Liver (tissue), 9 donors: ENCODE measurements around the gene SBF2. TPM values are rescaled to one million over a fixed set of nuclear protein-coding genes. Genes with fewer than 3 reads are reported as not detected.

Experiments
- DNase-seq: peaks from one replicate; pipeline ENCODE4 v3.0.0-alpha.2; 2017; ENCODE audit warnings: low spot score
- H3K27ac ChIP-seq, 2 donors: one replicate each; pipeline ENCODE4 v1.7.0; 2013; ENCODE audit warnings: inconsistent platforms in 2 of 2, low read length in 2 of 2, control low read depth in 1 of 2, low read depth in 1 of 2, mild to moderate bottlenecking in 1 of 2
- H3K27me3 ChIP-seq, 4 donors: one replicate each; pipeline versions ENCODE4 v1.6.1 to v1.7.0; 2013; ENCODE audit warnings: low read length in 3 of 4, inconsistent platforms in 1 of 4, mild to moderate bottlenecking in 1 of 4, moderate library complexity in 1 of 4; ENCODE audit not compliant: control insufficient read depth in 4 of 4, insufficient read depth in 4 of 4
- H3K36me3 ChIP-seq, 4 donors: one replicate each; pipeline versions ENCODE4 v1.6.1 to v1.7.0; 2013; ENCODE audit warnings: low read length in 3 of 4, mild to moderate bottlenecking in 3 of 4, low read depth in 1 of 4, moderate library complexity in 1 of 4; ENCODE audit not compliant: control insufficient read depth in 4 of 4, insufficient read depth in 3 of 4
- H3K4me1 ChIP-seq, 4 donors: one replicate each; pipeline versions ENCODE4 v1.6.1 to v1.7.0; 2013; ENCODE audit warnings: low read length in 3 of 4, mild to moderate bottlenecking in 3 of 4, moderate library complexity in 1 of 4; ENCODE audit not compliant: control insufficient read depth in 4 of 4, insufficient read depth in 4 of 4
- H3K4me3 ChIP-seq, 3 donors: one replicate each; pipeline versions ENCODE4 v1.6.1 to v1.7.0; 2013; ENCODE audit warnings: low read length in 3 of 3, control low read depth in 1 of 3, low read depth in 1 of 3, mild to moderate bottlenecking in 1 of 3
- H3K9ac ChIP-seq, 2 donors: one replicate each; pipeline ENCODE4 v1.7.0; 2013; ENCODE audit warnings: low read length in 2 of 2, mild to moderate bottlenecking in 2 of 2, moderate library complexity in 2 of 2, control low read depth in 1 of 2, low read depth in 1 of 2
- H3K9me3 ChIP-seq, 4 donors: one replicate each; pipeline versions ENCODE4 v1.6.1 to v1.7.0; 2013; ENCODE audit warnings: low read length in 3 of 4; ENCODE audit not compliant: control insufficient read depth in 4 of 4
- EGR1 ChIP-seq, 2 donors: IDR thresholded peaks; 2 replicates each; pipeline ENCODE4 v1.6.1; 2016 to 2018; ENCODE audit warnings: antibody characterized with exemption in 2 of 2, low read depth in 2 of 2
- FOXA1 ChIP-seq: IDR thresholded peaks from 2 replicates; pipeline ENCODE4 v1.6.1; 2016; ENCODE audit warnings: antibody characterized with exemption
- FOXA2 ChIP-seq: IDR thresholded peaks from 2 replicates; pipeline ENCODE4 v1.6.1; 2016; ENCODE audit warnings: antibody characterized with exemption
- GABPA ChIP-seq, 2 donors: IDR thresholded peaks in 1 of 2; conservative IDR thresholded peaks in 1 of 2; 2 replicates each; pipeline ENCODE4 v1.6.1; 2016; ENCODE audit warnings: antibody characterized with exemption in 2 of 2, mild to moderate bottlenecking in 1 of 2, moderate library complexity in 1 of 2
- HNF4A ChIP-seq, 2 donors: conservative IDR thresholded peaks; 2 replicates each; pipeline ENCODE4 v1.6.1; 2016; ENCODE audit warnings: antibody characterized with exemption in 2 of 2, mild to moderate bottlenecking in 2 of 2
- HNF4G ChIP-seq: IDR thresholded peaks from 2 replicates; pipeline ENCODE4 v1.6.1; 2016; ENCODE audit warnings: antibody characterized with exemption
- JUND ChIP-seq, 2 donors: IDR thresholded peaks; 2 replicates each; pipeline ENCODE4 v1.6.1; 2016; ENCODE audit warnings: antibody characterized with exemption in 2 of 2
- NR2F2 ChIP-seq: IDR thresholded peaks from 2 replicates; pipeline ENCODE4 v1.6.1; 2016; ENCODE audit warnings: antibody characterized with exemption
- RAD21 ChIP-seq, 2 donors: IDR thresholded peaks; 2 replicates each; pipeline ENCODE4 v1.6.1; 2016; ENCODE audit warnings: antibody characterized with exemption in 2 of 2, mild to moderate bottlenecking in 2 of 2
- REST ChIP-seq: IDR thresholded peaks from 2 replicates; pipeline ENCODE4 v1.6.1; 2016; ENCODE audit warnings: antibody characterized with exemption, mild to moderate bottlenecking
- RXRA ChIP-seq, 2 donors: IDR thresholded peaks; 2 replicates each; pipeline ENCODE4 v1.6.1; 2017 to 2018; ENCODE audit warnings: antibody characterized with exemption in 2 of 2, mild to moderate bottlenecking in 1 of 2
- SP1 ChIP-seq: IDR thresholded peaks from 2 replicates; pipeline ENCODE4 v1.6.1; 2018; ENCODE audit warnings: antibody characterized with exemption, mild to moderate bottlenecking
- TAF1 ChIP-seq: conservative IDR thresholded peaks from 2 replicates; pipeline ENCODE4 v1.6.1; 2016; ENCODE audit warnings: antibody characterized with exemption, mild to moderate bottlenecking
- YY1 ChIP-seq: IDR thresholded peaks from 2 replicates; pipeline ENCODE4 v1.6.1; 2016; ENCODE audit warnings: antibody characterized with exemption, mild to moderate bottlenecking
- WGBS: extraction: QIAGEN DNeasy Blood & Tissue Kit; methylation state at CpG from one replicate; pipeline ENCODE4 v1.1.7; 2013; 5-methylcytosine and 5-hydroxymethylcytosine counted together
- polyA plus RNA-seq, 2 donors: library from polyadenylated mRNA; stranded (reverse) in 1 of 2; unstranded in 1 of 2; fragments of 200-250 nt in 1 of 2; fragments of >200 nt in 1 of 2; fragmentation: Nextera tagmentation in 1 of 2; extraction: Ambion mirVana in 1 of 2; gene quantifications; one replicate each; pipeline versions ENCODE4 v1.2.1 to v1.2.3, GENCODE V29; 2013 to 2015
- total RNA-seq, 2 donors: library from RNA; depleted of rRNA; stranded (reverse); fragments of >200 nt; gene quantifications; one replicate each; pipeline ENCODE4 v1.2.3, GENCODE V29; 2014
- TF ChIP-seq, protein P1 (sequence below): IDR thresholded peaks from 2 replicates; pipeline ENCODE4 v1.6.1; 2016; ENCODE audit warnings: antibody characterized with exemption
- TF ChIP-seq, protein P2 (sequence below): IDR thresholded peaks from 2 replicates; pipeline ENCODE4 v1.6.1; 2016; ENCODE audit warnings: antibody characterized with exemption
- TF ChIP-seq, protein P3 (sequence below): fragments of 150-350 bp; IDR thresholded peaks from 2 replicates; pipeline ENCODE4 v1.5.1; 2017; ENCODE audit warnings: improper control_type of control experiment, low read depth, low read length; ENCODE audit not compliant: missing input control
- TF ChIP-seq, protein P4 (sequence below): IDR thresholded peaks from 2 replicates; pipeline ENCODE4 v1.6.1; 2016; ENCODE audit warnings: antibody characterized with exemption
- donor health status: healthy.
- donor health status: healthy.
- donor health status: healthy.
- donor health status: healthy.
- donor health status: healthy.

SBF2 gene
- total and polyA plus RNA-seq, 4 donors, result 7.5 to 31.3 (median 14.7) TPM

DNA sequence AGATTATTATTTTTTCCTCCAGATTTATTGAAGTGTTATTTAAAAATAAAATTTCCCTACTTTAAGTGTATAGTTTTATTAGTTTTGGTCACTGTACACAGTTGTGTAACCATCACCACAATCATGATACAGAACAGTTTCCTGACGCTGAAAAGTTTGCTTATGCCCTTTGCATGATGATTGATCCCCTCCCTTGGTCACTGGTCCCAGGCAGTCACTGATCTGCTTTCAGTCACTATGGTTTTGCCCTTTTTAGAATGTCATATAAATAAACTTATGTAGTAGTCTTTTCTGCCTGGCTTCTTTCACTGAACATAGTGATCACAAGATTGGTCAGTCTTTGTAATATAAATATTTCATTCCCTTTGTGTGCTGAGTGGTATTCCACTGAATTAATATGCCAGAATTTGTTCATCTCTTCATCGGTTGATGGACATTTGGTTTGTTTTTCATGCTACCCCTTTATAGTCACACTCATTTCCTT is 489.6 kb downstream of the SBF2 start (continued):
- TF ChIP-seq, protein P1, sequence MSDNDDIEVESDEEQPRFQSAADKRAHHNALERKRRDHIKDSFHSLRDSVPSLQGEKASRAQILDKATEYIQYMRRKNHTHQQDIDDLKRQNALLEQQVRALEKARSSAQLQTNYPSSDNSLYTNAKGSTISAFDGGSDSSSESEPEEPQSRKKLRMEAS, result no peak

DNA sequence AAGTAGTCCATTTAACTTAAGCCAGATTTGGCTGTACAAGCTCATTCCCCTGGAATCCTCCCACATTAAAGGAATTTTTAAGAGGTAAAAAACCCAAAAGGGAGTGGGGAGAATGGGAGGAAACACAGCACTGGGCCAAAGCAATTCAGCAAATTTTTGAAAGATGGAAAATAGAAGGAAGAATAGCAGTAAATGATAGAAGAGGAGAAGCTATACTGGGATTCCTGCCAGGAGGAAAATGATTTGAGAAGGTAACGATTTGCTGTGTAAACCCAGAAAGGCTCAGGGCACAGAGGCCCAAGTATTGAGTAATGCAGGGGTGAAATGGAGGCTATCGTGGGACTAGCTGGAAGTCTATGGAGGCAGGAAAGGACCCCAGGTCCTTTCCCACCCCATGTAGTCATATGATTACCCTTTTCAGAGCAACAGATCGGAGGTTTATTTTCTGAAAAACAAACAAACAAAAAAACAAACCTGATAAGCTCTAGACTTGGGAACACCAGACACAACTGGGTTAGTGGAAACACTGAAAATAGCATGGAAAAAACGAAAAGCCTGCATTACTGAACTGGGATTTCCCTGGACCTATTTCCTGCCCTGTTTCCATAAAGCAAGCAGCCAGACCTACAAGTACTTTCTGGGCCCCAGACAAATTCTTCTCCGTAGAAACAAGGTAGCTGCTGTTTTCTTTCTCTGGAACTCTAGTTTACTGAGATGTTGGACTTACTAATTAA is 490.2 kb downstream of the SBF2 start:
- Histone ChIP-seq H3K27ac (no peak overlapping the region), H3K36me3 (peaks cover 0 to 15% (median 3%) of the 10 kb centered on the region in 4 donors), H3K4me1 (peaks cover 2 to 19% (median 5%) of the 10 kb centered on the region in 4 donors), H3K27me3 (no peaks in the 10 kb centered on the region), H3K9ac (no peak overlapping the region), H3K4me3 (no peak overlapping the region), H3K9me3 (no peaks in the 10 kb centered on the region)
- TF ChIP-seq TAF1, result no peak
- TF ChIP-seq, protein P2, sequence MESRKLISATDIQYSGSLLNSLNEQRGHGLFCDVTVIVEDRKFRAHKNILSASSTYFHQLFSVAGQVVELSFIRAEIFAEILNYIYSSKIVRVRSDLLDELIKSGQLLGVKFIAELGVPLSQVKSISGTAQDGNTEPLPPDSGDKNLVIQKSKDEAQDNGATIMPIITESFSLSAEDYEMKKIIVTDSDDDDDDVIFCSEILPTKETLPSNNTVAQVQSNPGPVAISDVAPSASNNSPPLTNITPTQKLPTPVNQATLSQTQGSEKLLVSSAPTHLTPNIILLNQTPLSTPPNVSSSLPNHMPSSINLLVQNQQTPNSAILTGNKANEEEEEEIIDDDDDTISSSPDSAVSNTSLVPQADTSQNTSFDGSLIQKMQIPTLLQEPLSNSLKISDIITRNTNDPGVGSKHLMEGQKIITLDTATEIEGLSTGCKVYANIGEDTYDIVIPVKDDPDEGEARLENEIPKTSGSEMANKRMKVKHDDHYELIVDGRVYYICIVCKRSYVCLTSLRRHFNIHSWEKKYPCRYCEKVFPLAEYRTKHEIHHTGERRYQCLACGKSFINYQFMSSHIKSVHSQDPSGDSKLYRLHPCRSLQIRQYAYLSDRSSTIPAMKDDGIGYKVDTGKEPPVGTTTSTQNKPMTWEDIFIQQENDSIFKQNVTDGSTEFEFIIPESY, result no peak
- TF ChIP-seq FOXA2, result no peak
- TF ChIP-seq, protein P3, sequence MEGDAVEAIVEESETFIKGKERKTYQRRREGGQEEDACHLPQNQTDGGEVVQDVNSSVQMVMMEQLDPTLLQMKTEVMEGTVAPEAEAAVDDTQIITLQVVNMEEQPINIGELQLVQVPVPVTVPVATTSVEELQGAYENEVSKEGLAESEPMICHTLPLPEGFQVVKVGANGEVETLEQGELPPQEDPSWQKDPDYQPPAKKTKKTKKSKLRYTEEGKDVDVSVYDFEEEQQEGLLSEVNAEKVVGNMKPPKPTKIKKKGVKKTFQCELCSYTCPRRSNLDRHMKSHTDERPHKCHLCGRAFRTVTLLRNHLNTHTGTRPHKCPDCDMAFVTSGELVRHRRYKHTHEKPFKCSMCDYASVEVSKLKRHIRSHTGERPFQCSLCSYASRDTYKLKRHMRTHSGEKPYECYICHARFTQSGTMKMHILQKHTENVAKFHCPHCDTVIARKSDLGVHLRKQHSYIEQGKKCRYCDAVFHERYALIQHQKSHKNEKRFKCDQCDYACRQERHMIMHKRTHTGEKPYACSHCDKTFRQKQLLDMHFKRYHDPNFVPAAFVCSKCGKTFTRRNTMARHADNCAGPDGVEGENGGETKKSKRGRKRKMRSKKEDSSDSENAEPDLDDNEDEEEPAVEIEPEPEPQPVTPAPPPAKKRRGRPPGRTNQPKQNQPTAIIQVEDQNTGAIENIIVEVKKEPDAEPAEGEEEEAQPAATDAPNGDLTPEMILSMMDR, result no peak
- 61% methylated on average over 5 of the region's 5 CpGs for WGBS
- no peak for DNase-seq

DNA sequence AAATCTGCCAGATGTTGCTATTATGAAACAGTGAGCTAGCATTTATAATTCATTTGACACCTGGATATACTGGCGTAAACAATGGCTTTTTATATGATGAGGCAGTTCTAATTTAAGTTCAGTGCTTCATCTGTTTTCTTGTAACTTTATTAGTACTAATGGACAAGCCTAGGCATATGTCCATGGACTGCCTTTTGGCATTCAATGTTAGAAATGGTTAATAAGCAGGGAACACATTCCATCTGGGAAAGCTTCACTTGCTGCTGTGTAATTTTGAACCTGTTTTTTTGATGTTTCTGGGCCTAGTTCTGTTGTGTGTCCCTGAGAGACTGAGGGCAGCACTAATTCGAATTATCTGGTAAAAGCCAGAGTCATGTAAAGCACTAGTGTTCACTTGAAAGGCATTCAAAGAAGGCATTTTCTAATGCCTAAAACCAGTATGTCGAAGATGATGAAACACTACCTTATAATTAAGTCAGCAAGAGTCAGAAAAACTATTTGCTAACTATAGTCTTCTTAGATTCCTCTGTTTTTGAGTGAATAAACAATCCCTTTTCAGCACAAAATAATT is 491.6 kb downstream of the SBF2 start:
- DNase-seq, result no peak
- peaks cover 2 to 11% (median 3%) of the 10 kb centered on the region in 4 donors for H3K4me1 ChIP-seq
- WGBS, result 86% methylated on average over 3 of the region's 3 CpGs
- H3K27ac ChIP-seq, result no peak overlapping the region
- H3K9ac ChIP-seq, result no peak overlapping the region
- H3K9me3 ChIP-seq, result no peaks in the 10 kb centered on the region
- no peaks in the 10 kb centered on the region for H3K27me3 ChIP-seq
- peaks cover 0 to 8% (median 2%) of the 10 kb centered on the region in 4 donors for H3K36me3 ChIP-seq
- no peak overlapping the region for H3K4me3 ChIP-seq
- TF ChIP-seq NR2F2, result no peak
- TF ChIP-seq EGR1 (IDR thresholded peaks at IDR 0.05; ENCODE audit: low read depth in 2 of 2), result no peak
- TF ChIP-seq REST, result no peak
- TF ChIP-seq HNF4G, result no peak
- no peak for TF ChIP-seq JUND (IDR thresholded peaks at IDR 0.05)
- no peak for TF ChIP-seq FOXA1
- TF ChIP-seq SP1, result no peak
- no peak for TF ChIP-seq YY1
- TF ChIP-seq, protein P2, result no peak
- no peak for TF ChIP-seq RXRA (IDR thresholded peaks at IDR 0.05)
- no peak for TF ChIP-seq RAD21 (IDR thresholded peaks at IDR 0.05)
- TF ChIP-seq, protein P4, sequence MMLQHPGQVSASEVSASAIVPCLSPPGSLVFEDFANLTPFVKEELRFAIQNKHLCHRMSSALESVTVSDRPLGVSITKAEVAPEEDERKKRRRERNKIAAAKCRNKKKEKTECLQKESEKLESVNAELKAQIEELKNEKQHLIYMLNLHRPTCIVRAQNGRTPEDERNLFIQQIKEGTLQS, result no peak
- TF ChIP-seq GABPA (IDR thresholded peaks at IDR 0.05 in 1 of 2, conservative IDR thresholded peaks at IDR 0.05 in 1 of 2), result no peak
- no peak for TF ChIP-seq TAF1
- TF ChIP-seq, protein P1, result no peak
- no peak for TF ChIP-seq FOXA2
- no peak for TF ChIP-seq HNF4A (conservative IDR thresholded peaks at IDR 0.05)
